T-helper 9 cell (primary cell): Measurements from ENCODE around the gene NSMF.
"Not testable (repeated sequence)": the region's sequence is repeated elsewhere in the genome, so short reads cannot be mapped to it uniquely, and the experiment has no call there.

Experiments used
- DNase-seq: peaks from one replicate; pipeline ENCODE4 v3.0.0-alpha.2; 2020

Gene NSMF

GRCh38 chr9:137476856-137477255 lies 17.7 kb upstream of the NSMF start:
- DNase-seq, result no peak

DNA sequence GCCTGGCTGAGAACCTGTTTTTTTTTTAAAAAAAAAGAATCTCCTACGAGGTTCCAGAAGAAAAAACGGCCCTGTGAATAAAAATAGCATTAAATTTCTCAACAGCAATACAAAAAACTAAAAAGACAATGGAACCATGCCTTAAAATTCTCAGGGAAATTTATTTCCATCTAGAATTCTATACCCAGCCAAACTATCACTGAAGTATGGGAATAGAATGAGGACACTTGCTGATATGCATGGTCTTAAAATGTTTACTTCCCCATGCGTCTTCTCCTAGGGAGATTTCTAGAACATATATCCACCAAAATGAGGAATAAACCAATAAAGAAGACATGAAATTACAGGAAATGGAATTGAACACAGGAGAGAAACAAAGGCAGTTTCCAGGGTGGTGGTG lies 16.5 kb upstream of the NSMF start:
- no peak for DNase-seq

GRCh38 chr9:137474271-137474670 lies 15.1 kb upstream of the NSMF start:
- no peak for DNase-seq

GRCh38 chr9:137470785-137471184 lies 11.7 kb upstream of the NSMF start:
- no peak for DNase-seq

DNA sequence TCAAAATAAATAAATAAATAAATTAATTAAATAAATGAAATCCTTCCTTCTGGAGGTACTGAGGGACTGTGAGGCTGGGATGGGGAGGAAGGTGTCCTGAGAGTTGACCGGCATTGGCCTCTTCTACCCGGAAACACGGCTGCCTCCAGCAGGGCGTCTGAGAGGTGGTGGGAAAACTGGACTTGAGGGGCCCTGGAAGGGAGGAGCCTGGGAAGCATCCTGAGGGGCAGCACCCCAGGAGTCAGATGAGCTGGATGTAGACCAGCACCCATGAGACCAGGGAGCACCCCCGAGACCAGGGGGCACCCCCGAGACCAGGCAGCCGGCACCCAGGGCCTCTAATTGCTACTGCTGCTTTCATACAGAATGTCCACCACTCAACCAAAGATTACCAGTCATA lies 8.8 kb upstream of the NSMF start:
- DNase-seq, result no peak

DNA sequence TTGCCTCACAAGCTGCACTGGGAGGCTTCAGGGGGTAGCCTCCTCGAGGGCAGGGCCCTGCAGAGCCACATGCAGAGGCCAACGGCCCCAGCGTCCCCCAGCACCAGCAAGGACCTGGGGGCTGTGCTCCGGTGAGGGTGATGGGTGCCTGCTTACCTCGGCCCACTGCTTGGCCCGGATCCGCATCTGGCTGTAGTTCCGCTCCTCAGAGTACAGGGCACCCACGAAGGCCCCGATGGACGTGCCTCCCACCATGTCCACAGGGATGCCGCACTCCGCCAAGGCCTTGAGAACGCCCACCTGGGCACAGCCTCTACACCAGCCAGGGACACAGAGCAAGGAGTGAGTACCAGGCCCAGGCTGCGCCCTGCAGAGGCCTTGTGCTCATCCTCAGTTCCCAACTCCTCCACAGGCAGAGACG lies 8.0 kb upstream of the NSMF start:
- DNase-seq, result no peak

DNA sequence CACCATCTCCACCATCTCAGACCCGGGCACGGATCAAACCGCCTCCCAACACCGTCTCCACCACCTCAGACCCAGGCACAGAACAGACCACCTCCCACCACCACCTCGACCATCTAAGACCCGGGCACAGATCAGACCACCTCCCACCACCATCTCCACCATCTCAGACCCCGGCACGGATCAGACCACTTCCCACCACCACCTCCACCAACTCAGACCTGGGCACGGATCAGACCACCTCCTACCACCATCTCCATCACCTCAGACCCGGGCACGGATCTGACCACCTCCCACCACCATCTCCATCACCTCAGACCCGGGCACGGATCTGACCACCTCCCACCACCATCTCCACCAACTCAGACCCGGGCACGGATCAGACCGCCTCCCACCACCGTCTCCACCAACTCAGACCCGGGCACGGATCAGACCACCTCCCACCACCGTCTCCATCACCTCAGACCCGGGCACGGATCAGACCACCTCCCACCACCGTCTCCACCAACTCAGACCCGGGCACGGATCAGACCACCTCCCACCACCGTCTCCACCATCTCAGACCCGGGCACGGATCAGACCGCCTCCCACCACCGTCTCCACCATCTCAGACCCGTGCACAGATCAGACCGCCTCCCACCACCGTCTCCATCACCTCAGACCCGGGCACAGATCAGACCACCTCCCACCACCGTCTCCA lies 7.4 kb upstream of the NSMF start:
- not testable (repeated sequence) for DNase-seq

DNA sequence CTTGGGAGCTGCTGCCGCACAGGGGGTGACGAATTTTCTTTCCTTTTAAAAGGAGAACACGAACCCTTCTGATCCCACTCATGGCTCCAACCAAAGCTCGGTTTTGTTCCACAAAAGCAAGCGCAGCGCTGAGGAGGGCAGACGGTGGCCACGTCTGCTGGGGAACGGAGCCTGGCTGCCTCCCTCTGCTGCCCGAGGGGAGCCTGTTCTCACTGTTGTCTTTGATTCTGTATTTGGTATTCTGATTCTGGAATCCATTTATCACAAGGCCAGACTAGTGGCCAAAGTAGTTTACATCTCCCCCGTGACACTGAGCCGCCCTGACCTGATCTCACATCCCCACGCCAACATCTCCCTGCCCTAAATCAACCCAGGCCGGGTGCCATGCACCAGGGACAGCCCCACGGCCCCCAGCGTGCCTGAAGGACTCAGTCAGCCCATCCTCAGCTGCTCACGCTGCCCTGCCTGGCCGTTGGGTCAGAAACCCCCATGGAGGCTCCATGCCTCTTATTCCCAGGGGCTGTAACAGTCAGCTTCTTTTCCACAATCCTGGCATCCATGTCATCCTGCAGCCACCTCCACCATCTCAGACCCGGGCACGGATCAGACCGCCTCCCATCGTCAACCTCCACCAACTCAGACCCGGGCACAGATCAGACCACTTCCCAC lies 6.7 kb upstream of the NSMF start:
- DNase-seq, result no peak

GRCh38 chr9:137465000-137465719 lies 6.0 kb upstream of the NSMF start:
- no peak for DNase-seq

- DNase-seq, result no peak
Observed at GRCh38 chr9:137464291-137464999, 5.3 kb upstream of the NSMF start.

- no peak for DNase-seq
Observed at GRCh38 chr9:137463931-137464290, 4.8 kb upstream of the NSMF start.

DNA sequence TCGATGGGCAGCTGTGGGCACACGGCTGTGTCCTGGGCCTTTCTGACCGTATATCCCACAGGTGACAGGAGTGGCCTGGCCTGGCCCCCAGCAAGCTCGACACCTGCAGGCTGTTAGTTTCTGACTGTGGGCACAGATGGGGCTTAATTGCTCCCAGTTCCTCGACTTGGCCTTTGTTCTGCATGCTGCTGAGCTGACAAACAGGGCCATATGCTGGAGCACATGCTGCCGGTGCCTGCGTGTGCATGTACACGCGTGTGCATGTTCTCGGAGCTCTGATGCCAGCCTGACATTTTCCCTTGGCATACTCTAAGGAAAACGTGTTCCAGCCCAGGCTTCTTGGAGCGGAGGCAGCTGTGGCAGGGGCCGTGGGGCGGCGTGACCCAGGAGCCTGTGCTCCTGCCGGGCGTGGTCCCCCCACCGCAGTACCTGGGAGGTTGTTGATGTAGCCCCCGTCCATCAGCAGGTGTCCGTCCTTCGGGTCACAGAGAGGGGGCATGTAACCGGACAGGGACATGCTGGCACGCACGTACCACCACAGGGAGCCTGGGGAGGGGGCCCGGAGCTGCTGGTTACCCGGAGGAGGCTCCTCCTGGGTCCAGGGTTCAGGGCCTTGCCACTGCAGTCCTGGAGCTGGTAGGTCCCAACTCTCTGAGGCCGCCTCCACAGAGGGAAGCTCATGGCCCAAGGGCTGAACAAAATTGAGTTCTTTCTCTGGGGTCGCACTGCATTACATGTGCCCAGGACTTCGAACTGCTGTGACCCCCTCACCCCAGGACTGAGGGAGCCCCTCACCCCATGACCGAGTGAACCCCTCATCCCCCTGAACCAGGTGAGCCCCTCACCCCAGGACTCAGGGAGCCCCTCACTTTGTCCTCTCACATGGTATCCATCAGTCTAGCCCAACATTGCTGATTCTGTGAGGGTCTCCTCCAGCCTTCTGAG lies 4.1 kb upstream of the NSMF start:
- no peak for DNase-seq

DNA sequence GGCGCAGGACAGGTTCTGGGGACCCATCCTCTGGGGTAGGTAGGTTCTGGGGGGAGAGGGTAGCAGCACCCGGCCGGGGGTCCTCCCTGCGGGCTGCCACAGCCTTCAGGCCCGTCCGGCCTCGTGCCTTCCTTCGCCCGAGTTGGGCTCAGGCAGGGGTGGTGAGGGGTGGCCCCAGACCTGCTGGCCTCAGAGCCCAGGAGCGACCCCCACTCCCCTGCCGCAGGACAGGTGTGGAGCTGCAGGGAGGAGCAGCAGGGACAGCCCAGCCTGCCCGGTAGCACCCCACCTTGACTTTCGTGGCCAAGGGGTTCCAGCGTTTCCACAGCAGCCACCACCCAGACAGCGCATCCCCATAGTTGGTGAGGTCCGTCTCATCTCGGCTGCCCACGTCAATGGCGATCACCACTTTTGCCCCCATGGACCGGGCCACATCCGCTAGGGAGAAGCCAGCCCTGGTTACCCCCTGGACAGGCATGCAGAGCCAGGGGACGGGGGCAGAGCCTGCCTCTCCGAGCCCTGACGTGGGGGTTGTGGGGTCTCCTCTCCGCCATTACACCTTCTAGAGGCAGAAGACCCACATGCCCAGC lies 3.4 kb upstream of the NSMF start:
- no peak for DNase-seq

DNA sequence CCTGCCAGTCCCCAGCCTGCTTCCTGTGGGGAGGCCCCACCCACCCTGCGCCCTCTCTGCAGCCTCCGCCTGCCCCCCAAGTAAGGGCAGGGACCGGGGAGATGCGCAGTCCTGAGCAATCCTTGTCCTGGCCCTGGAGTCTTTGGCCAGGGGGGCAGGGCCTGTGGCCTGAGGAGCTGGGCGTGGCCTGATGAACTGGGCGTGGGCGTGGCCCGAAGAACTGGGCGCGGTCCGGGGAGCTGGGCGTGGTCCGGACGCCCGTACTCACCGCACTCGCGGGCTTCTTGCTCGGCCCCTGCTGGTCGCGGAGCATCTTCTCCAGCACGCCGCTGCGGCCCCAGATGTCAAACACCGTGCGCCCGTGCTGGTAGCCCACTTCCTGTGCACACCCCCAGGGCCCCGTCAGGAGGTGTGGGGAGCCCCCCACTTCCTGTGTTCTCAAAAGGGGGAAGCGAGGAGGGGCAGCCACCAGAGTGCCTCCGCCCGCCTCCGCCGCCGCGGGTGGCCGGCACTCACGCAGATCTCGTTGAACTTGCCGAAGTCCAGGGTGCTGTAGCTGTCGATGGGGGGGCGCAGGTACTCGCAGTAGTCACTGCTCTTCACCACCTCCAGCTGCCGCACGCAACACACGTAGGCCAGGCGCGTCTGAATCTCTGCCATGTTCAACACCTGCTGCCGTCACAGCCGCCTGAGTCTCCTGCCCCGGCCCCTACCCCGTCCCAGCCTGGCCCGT lies 2.7 kb upstream of the NSMF start:
- peak; percentile 57 for DNase-seq

GRCh38 chr9:137461316-137461662 lies 2.2 kb upstream of the NSMF start:
- DNase-seq, result no peak

GRCh38 chr9:137460363-137461315 lies 1.5 kb upstream of the NSMF start:
- DNase-seq, result no peak

DNA sequence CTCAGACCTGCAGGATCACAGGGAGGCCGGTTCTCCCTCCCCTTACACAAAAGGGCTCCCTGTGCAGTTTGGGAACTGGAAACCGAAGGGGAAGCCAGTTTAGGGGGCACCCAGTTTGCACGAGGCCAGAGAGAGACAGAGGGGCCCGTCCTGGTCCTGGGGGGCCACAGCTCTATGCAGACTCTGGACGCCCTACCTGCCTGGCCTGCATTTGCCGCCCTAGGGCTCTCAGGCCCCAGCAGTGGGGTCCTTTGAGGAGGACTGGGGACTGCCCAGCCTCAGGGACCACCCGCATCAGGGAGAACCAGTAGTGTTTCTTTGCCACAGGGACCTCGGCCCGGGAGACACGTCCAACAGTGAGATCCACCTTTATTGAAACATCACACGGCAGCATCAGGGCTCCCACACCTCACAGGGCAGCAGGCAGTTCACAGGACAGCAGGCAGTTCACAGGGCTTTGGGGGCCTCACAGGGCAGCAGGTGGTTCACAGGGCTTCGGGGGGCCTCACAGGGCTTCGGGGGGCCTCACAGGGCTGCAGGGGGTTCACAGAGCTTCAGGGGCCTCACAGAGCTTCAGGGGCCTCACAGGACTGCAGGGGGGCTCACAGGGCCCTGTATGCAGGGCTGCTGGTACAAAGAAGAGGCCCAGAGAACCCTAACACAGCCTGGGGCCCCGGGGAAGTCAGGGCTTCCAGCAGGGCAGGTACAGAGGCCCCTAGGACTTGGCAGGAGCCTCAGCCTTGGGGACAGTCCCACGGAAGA lies 648 bp upstream of the NSMF start:
- DNase-seq, result no peak

GRCh38 chr9:137458194-137459151 lies 661 bp downstream of the NSMF start:
- DNase-seq, result no peak
